ENCODE data around the gene ACKR2. TPM values are rescaled to one million over a fixed set of nuclear protein-coding genes. Genes with fewer than 3 reads are reported as not detected.

ACKR2 gene
- total RNA-seq, 1 experiment from 2014 or later = 0.76 TPM

DNA sequence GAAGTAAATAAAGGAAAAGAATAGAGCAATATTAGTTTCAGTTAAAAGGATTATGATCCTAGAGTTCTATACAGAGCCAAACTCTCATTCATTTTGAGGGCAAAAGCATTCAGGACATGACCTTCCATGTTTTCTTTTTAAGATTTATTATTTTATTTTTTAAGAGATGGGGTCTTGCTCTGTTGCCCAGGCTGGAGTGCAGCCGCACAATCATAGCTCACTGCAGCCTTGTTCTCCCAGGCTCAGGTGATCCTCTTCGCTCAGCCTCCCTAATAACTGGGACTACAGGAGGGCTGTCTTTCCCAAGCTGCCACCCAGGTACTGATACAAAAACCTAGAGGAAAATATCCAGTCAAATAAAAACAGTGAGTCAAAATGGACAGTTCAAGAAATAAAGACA, 22.6 kb upstream of the ACKR2 start:
- CTCF ChIA-PET = interaction anchor here (1.3 kb wide), 1 partner anchor 44 kb away, joined by 5 read pairs; no protein-coding TSS in a partner anchor
- Histone ChIP-seq H3K27me3 (ENCODE audit: insufficient read depth, low read length) (no peaks in the 10 kb centered on the region), H4K20me1 (ENCODE audit: insufficient read depth) (no peaks in the 10 kb centered on the region), H2AFZ (ENCODE audit: low read depth, low read length, poor library complexity, severe bottlenecking) (no peak overlapping the region), H3K79me2 (ENCODE audit: insufficient read depth, low read length) (peaks cover 31% of the 10 kb centered on the region), H3K4me2 (ENCODE audit: low read length) (no peak overlapping the region), H3K36me3 (ENCODE audit: control insufficient read depth in 1 of 2, insufficient read depth in 2 of 2, low read length in 2 of 2) (peaks cover 3 to 25% of the 10 kb centered on the region in 2 experiments; a peak in 3 of 4 replicates), H3K9me2 (ENCODE audit: insufficient read depth) (no peaks in the 10 kb centered on the region), H3K9ac (ENCODE audit: low read length) (no peak overlapping the region), H3K9me3 (ENCODE audit: control insufficient read depth in 1 of 2, insufficient read depth in 1 of 2, low read depth in 1 of 2, low read length in 2 of 2) (no peaks in the 10 kb centered on the region), H3K4me3 (replicated peaks in 1 of 2; ENCODE audit: low read depth in 1 of 2, low read length in 2 of 2) (no peak overlapping the region), H3K4me1 (ENCODE audit: control insufficient read depth in 1 of 2, insufficient read depth in 2 of 2, low read length in 2 of 2) (no peaks in the 10 kb centered on the region), H3K27ac (ENCODE audit: low read depth, low read length) (no peak overlapping the region)
- RAD21 ChIA-PET (ENCODE audit: low non-redundant PET in 1 of 2, low total read pairs in 2 of 2, uncharacterized antibody in 2 of 2, unreplicated experiment in 2 of 2) = no interaction called here
- intact Hi-C loops (cut with micrococcal nuclease) = no loop called here
- BruUV-seq (replicated peaks) = no TSS peak
- POLR2A ChIA-PET = no interaction called here
- ATAC-seq (no peak), DNase-seq (ENCODE audit: low read depth, low spot score) (no peak)
- TF ChIP-seq SIN3A (IDR thresholded peaks at IDR 0.05; ENCODE audit: low read depth) (no peak), YY1 (IDR thresholded peaks at IDR 0.05; ENCODE audit: extremely low read depth, insufficient replicate concordance, low read depth, low read length) (no peak), RAD21 (IDR thresholded peaks at IDR 0.05; ENCODE audit: low read depth) (no peak), CTCF (IDR thresholded peaks at IDR 0.05 in 2 of 3, conservative IDR thresholded peaks at IDR 0.05 in 1 of 3; ENCODE audit: borderline replicate concordance in 1 of 3, insufficient read depth in 1 of 3, low read depth in 2 of 3, low read length in 2 of 3) (no peak)

DNA sequence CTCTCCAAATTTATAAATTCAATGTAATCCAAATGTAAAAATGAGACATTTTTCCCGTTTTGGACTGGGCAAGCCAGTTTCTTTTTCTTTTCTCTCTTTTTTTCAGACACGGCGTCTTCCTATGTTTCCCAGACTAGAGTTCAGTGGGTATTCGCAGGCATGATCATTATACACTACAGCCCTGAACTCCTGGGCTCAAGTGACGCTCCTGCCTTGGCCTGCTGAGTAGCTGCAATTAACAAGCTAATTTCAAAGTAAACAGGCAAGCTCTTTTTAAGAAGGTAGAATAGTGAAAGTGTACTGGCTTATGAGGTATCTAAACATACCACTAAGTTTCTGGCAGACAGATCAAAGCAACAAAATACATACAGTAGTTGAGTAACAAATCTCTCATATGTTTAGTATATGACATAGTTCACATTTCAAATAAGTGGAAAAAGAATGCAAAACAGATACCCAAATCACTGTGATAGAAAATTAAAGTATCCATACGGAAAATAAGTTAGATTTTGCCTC, 18.5 kb upstream of the ACKR2 start:
- Histone ChIP-seq H2AFZ (ENCODE audit: low read depth, low read length, poor library complexity, severe bottlenecking) (no peak overlapping the region), H3K79me2 (ENCODE audit: insufficient read depth, low read length) (peaks cover 54% of the 10 kb centered on the region), H3K4me2 (ENCODE audit: low read length) (no peak overlapping the region), H3K27ac (ENCODE audit: low read depth, low read length) (no peak overlapping the region), H4K20me1 (ENCODE audit: insufficient read depth) (no peaks in the 10 kb centered on the region), H3K27me3 (ENCODE audit: insufficient read depth, low read length) (no peaks in the 10 kb centered on the region), H3K4me3 (replicated peaks in 1 of 2; ENCODE audit: low read depth in 1 of 2, low read length in 2 of 2) (no peak overlapping the region), H3K9me3 (ENCODE audit: control insufficient read depth in 1 of 2, insufficient read depth in 1 of 2, low read depth in 1 of 2, low read length in 2 of 2) (no peaks in the 10 kb centered on the region), H3K36me3 (ENCODE audit: control insufficient read depth in 1 of 2, insufficient read depth in 2 of 2, low read length in 2 of 2) (peaks cover 10 to 21% of the 10 kb centered on the region in 2 experiments), H3K9ac (ENCODE audit: low read length) (no peak overlapping the region), H3K9me2 (ENCODE audit: insufficient read depth) (no peaks in the 10 kb centered on the region), H3K4me1 (ENCODE audit: control insufficient read depth in 1 of 2, insufficient read depth in 2 of 2, low read length in 2 of 2) (no peaks in the 10 kb centered on the region)
- intact Hi-C loops (cut with micrococcal nuclease) = no loop called here
- ChIA-PET CTCF (no interaction called here), RAD21 (ENCODE audit: low non-redundant PET in 1 of 2, low total read pairs in 2 of 2, uncharacterized antibody in 2 of 2, unreplicated experiment in 2 of 2) (no interaction called here), POLR2A (no interaction called here)
- DNase-seq (ENCODE audit: low read depth, low spot score) (no peak), ATAC-seq (no peak)
- no peak for TF ChIP-seq FOSL1 (IDR thresholded peaks at IDR 0.05; ENCODE audit: low read depth)
- no peak for TF ChIP-seq CEBPB (IDR thresholded peaks at IDR 0.05; ENCODE audit: low read depth)
- TF ChIP-seq ZNF274 (IDR thresholded peaks at IDR 0.05; ENCODE audit: low read depth, low read length) = no peak
- TF ChIP-seq JUND (IDR thresholded peaks at IDR 0.05) = no peak
- no peak for TF ChIP-seq ATF3 (IDR thresholded peaks at IDR 0.05)
- TF ChIP-seq POLR2AphosphoS5 (IDR thresholded peaks at IDR 0.05; ENCODE audit: low read depth, low read length) = no peak
- no TSS peak for BruUV-seq (replicated peaks)
